ENCODE measurements around the gene RDH12. TPM values are rescaled to one million over a fixed set of nuclear protein-coding genes. Genes with fewer than 3 reads are reported as not detected.

The RDH12 gene
- polyA plus RNA-seq, 1 donor from 2014 or later = not detected

DNA sequence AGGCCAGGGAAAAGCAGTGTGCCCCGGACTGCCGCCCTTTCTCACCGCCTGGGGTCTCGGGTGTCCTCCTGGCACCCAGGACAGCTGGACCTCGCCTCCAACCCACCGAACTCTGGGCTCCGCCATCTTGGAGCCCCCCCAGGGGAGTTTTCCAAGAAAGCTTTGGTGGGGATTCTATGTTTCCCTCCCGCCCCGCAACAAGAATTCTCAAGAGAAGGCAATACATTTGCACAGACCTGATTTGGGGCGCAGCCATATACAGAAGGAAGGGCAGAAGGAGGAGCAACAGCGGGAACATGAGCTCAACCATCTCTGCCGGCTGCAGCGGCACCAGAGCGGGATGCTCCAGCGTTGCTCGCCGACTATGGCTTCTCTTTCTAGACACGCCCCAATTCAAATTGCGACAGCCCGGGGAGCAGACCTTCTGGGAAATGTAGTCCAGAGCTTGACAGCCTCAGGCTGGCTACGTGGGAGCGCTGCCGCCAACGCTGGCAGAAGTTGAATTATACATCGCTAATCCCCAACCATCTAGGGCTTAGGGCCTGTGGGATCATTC, 6.2 kb upstream of the RDH12 start, which contains the start of gene RDH11:
RDH11 (minus strand) TSS at position 371 of the 556 bp plus-strand sequence; CDS start at position 310, 61 bp downstream.
- Histone ChIP-seq H3K36me3 (ENCODE audit: insufficient read depth, low read length) (no peaks in the 10 kb centered on the region), H2AFZ (ENCODE audit: low read depth, low read length) (peak within 1 kb of the TSS; percentile 86), H3K27me3 (ENCODE audit: insufficient read depth, low read depth, low read length) (no peaks in the 10 kb centered on the region), H3K79me2 (replicated peaks; ENCODE audit: insufficient read depth, low read length) (peaks cover 37% of the 10 kb centered on the region), H3K9me3 (ENCODE audit: low read length) (no peaks in the 10 kb centered on the region), H3K4me3 (ENCODE audit: low read length) (peak within 1 kb of the TSS; percentile 76), H3K9me2 (ENCODE audit: insufficient read depth, low read length) (no peaks in the 10 kb centered on the region), H4K20me1 (ENCODE audit: insufficient read depth) (no peaks in the 10 kb centered on the region), H3K27ac (ENCODE audit: low read length) (peak within 1 kb of the TSS; percentile 97), H3K9ac (ENCODE audit: low read length) (peak within 1 kb of the TSS; percentile 95), H3F3A (ENCODE audit: insufficient read depth, low read length, poor library complexity, severe bottlenecking) (no peaks in the 10 kb centered on the region), H3K4me2 (ENCODE audit: low read length) (peak within 1 kb of the TSS; percentile 31)
- TF ChIP-seq, protein P1, sequence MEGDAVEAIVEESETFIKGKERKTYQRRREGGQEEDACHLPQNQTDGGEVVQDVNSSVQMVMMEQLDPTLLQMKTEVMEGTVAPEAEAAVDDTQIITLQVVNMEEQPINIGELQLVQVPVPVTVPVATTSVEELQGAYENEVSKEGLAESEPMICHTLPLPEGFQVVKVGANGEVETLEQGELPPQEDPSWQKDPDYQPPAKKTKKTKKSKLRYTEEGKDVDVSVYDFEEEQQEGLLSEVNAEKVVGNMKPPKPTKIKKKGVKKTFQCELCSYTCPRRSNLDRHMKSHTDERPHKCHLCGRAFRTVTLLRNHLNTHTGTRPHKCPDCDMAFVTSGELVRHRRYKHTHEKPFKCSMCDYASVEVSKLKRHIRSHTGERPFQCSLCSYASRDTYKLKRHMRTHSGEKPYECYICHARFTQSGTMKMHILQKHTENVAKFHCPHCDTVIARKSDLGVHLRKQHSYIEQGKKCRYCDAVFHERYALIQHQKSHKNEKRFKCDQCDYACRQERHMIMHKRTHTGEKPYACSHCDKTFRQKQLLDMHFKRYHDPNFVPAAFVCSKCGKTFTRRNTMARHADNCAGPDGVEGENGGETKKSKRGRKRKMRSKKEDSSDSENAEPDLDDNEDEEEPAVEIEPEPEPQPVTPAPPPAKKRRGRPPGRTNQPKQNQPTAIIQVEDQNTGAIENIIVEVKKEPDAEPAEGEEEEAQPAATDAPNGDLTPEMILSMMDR (IDR thresholded peaks at IDR 0.05; ENCODE audit: poor library complexity, severe bottlenecking) = peak; percentile 30
- TF ChIP-seq EP300 (conservative IDR thresholded peaks at IDR 0.05; ENCODE audit: poor library complexity, severe bottlenecking) = peak; percentile 46
- peak; percentile 86 for TF ChIP-seq MXI1 (conservative IDR thresholded peaks at IDR 0.05; ENCODE audit: poor library complexity, severe bottlenecking)
- TF ChIP-seq EZH2 (IDR thresholded peaks at IDR 0.05; ENCODE audit: borderline replicate concordance, insufficient read depth, low read length, poor library complexity, severe bottlenecking) = no peak
- peak; percentile 12 for TF ChIP-seq RAD21 (conservative IDR thresholded peaks at IDR 0.05)
- TF ChIP-seq SMC3 (conservative IDR thresholded peaks at IDR 0.05; ENCODE audit: poor library complexity) = no peak
- TF ChIP-seq TAF1 (IDR thresholded peaks at IDR 0.05; ENCODE audit: low read depth) = peak; percentile 46
- TF ChIP-seq, protein P2, sequence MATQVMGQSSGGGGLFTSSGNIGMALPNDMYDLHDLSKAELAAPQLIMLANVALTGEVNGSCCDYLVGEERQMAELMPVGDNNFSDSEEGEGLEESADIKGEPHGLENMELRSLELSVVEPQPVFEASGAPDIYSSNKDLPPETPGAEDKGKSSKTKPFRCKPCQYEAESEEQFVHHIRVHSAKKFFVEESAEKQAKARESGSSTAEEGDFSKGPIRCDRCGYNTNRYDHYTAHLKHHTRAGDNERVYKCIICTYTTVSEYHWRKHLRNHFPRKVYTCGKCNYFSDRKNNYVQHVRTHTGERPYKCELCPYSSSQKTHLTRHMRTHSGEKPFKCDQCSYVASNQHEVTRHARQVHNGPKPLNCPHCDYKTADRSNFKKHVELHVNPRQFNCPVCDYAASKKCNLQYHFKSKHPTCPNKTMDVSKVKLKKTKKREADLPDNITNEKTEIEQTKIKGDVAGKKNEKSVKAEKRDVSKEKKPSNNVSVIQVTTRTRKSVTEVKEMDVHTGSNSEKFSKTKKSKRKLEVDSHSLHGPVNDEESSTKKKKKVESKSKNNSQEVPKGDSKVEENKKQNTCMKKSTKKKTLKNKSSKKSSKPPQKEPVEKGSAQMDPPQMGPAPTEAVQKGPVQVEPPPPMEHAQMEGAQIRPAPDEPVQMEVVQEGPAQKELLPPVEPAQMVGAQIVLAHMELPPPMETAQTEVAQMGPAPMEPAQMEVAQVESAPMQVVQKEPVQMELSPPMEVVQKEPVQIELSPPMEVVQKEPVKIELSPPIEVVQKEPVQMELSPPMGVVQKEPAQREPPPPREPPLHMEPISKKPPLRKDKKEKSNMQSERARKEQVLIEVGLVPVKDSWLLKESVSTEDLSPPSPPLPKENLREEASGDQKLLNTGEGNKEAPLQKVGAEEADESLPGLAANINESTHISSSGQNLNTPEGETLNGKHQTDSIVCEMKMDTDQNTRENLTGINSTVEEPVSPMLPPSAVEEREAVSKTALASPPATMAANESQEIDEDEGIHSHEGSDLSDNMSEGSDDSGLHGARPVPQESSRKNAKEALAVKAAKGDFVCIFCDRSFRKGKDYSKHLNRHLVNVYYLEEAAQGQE (IDR thresholded peaks at IDR 0.05; ENCODE audit: borderline replicate concordance) = peak; percentile 53
- TF ChIP-seq POLR2AphosphoS5 (IDR thresholded peaks at IDR 0.05) = peak; percentile 100

DNA sequence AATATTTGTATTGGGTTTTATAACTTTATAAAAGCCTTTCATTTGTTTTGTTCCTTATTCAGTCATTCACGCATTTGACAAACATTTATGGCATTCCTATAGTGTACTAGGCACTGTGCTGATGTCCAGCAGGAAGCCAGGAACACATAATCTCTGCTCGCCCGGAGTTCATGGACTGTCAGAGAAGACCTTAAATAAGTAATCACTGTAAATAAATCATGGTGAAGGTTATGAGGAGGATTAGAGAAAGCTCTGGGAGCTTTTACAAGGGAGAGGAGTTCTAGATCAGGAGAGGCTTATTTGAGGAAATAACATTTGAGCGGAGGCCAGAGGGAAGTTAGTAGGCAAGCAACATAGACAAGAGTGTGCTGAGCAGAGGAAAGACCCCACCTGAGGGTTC, 4.7 kb upstream of the RDH12 start:
- Histone ChIP-seq H4K20me1 (ENCODE audit: insufficient read depth) (no peaks in the 10 kb centered on the region), H3K9me2 (ENCODE audit: insufficient read depth, low read length) (no peaks in the 10 kb centered on the region), H2AFZ (ENCODE audit: low read depth, low read length) (no peak overlapping the region), H3K79me2 (replicated peaks; ENCODE audit: insufficient read depth, low read length) (peaks cover 23% of the 10 kb centered on the region), H3F3A (ENCODE audit: insufficient read depth, low read length, poor library complexity, severe bottlenecking) (no peaks in the 10 kb centered on the region), H3K9ac (ENCODE audit: low read length) (no peak overlapping the region), H3K4me3 (ENCODE audit: low read length) (no peak overlapping the region), H3K36me3 (ENCODE audit: insufficient read depth, low read length) (no peaks in the 10 kb centered on the region), H3K4me2 (ENCODE audit: low read length) (no peak overlapping the region), H3K27ac (ENCODE audit: low read length) (no peak overlapping the region), H3K27me3 (ENCODE audit: insufficient read depth, low read depth, low read length) (no peaks in the 10 kb centered on the region), H3K9me3 (ENCODE audit: low read length) (no peaks in the 10 kb centered on the region)
- TF ChIP-seq MXI1 (conservative IDR thresholded peaks at IDR 0.05; ENCODE audit: poor library complexity, severe bottlenecking) = no peak
- no peak for TF ChIP-seq EZH2 (IDR thresholded peaks at IDR 0.05; ENCODE audit: borderline replicate concordance, insufficient read depth, low read length, poor library complexity, severe bottlenecking)
- no peak for TF ChIP-seq POLR2AphosphoS5 (IDR thresholded peaks at IDR 0.05)
- TF ChIP-seq TAF1 (IDR thresholded peaks at IDR 0.05; ENCODE audit: low read depth) = no peak
- no peak for TF ChIP-seq RAD21 (conservative IDR thresholded peaks at IDR 0.05)
- TF ChIP-seq, protein P1 (IDR thresholded peaks at IDR 0.05; ENCODE audit: poor library complexity, severe bottlenecking) = no peak
- no peak for TF ChIP-seq SMC3 (conservative IDR thresholded peaks at IDR 0.05; ENCODE audit: poor library complexity)
- TF ChIP-seq, protein P2 (IDR thresholded peaks at IDR 0.05; ENCODE audit: borderline replicate concordance) = no peak
- TF ChIP-seq EP300 (conservative IDR thresholded peaks at IDR 0.05; ENCODE audit: poor library complexity, severe bottlenecking) = no peak

All from neural cell (in vitro differentiated cells).